Hepatocyte (in vitro differentiated cells): ENCODE results near the gene SLC22A13. TPM values are rescaled to one million over a fixed set of nuclear protein-coding genes. Genes with fewer than 3 reads are reported as not detected.

Experiments used
- DNase-seq: peaks from one replicate; pipeline ENCODE4 v3.0.0-alpha.2; 2016; ENCODE audit warnings: low spot score
- H2AFZ ChIP-seq: fragments of 200-600 bp; sonication (generic); 2 replicates; pipeline ENCODE4 v1.6.0; 2016; ENCODE audit warnings: antibody characterized with exemption, mild to moderate bottlenecking
- H3K27ac ChIP-seq: fragments of 200-600 bp; sonication (generic); 2 replicates; pipeline ENCODE4 v1.5.1; 2016; ENCODE audit warnings: mild to moderate bottlenecking
- H3K27me3 ChIP-seq: fragments of 200-600 bp; sonication (generic); 2 replicates; pipeline ENCODE4 v1.6.1; 2016
- H3K36me3 ChIP-seq: fragments of 200-600 bp; sonication (generic); replicated peaks from 2 replicates; pipeline ENCODE4 v1.5.1; 2016; ENCODE audit warnings: low read depth; ENCODE audit not compliant: insufficient read depth
- H3K4me1 ChIP-seq: fragments of 200-600 bp; sonication (generic); 2 replicates; pipeline ENCODE4 v1.5.1; 2016; ENCODE audit warnings: mild to moderate bottlenecking, moderate library complexity; ENCODE audit not compliant: insufficient read depth
- H3K4me2 ChIP-seq: fragments of 200-600 bp; sonication (generic); 2 replicates; pipeline ENCODE4 v1.6.0; 2016
- H3K4me3 ChIP-seq: fragments of 200-600 bp; sonication (generic); 2 replicates; pipeline ENCODE4 v1.5.1; 2016; ENCODE audit warnings: mild to moderate bottlenecking
- H3K79me2 ChIP-seq: fragments of 200-600 bp; sonication (generic); 2 replicates; pipeline ENCODE4 v1.6.0; 2017; ENCODE audit warnings: mild to moderate bottlenecking
- H3K9me2 ChIP-seq: fragments of 200-600 bp; sonication (generic); replicated peaks from 2 replicates; pipeline ENCODE4 v1.6.0; 2017; ENCODE audit warnings: mild to moderate bottlenecking; ENCODE audit not compliant: insufficient read depth
- H3K9me3 ChIP-seq: fragments of 200-600 bp; sonication (generic); 2 replicates; pipeline ENCODE4 v1.5.1; 2016; ENCODE audit warnings: low read depth, mild to moderate bottlenecking
- H4K20me1 ChIP-seq: fragments of 200-600 bp; sonication (generic); 2 replicates; pipeline ENCODE4 v1.6.0; 2016; ENCODE audit warnings: mild to moderate bottlenecking; ENCODE audit not compliant: insufficient read depth, poor library complexity, severe bottlenecking
- CTCF ChIP-seq: fragments of 200-600 bp; sonication (generic); IDR thresholded peaks from 2 replicates; pipeline ENCODE4 v1.5.1; 2016; ENCODE audit warnings: antibody characterized with exemption, mild to moderate bottlenecking; ENCODE audit not compliant: poor library complexity
- EZH2 ChIP-seq: fragments of 200-600 bp; sonication (generic); IDR thresholded peaks from 2 replicates; pipeline ENCODE4 v1.6.1; 2016; ENCODE audit warnings: antibody characterized with exemption, mild to moderate bottlenecking, borderline replicate concordance
- EZH2phosphoT487 ChIP-seq: fragments of 200-600 bp; sonication (generic); IDR thresholded peaks from one replicate; pipeline ENCODE4 v1.6.1; 2018; ENCODE audit warnings: antibody characterized with exemption, mild to moderate bottlenecking, low read depth, moderate library complexity; ENCODE audit not compliant: unreplicated experiment, severe bottlenecking
- WGBS: methylation state at CpG from one replicate; pipeline ENCODE4 v1.1.6; 2016; ENCODE audit warnings: low lambda C conversion rate; ENCODE audit errors: missing lambda C conversion rate; 5-methylcytosine and 5-hydroxymethylcytosine counted together
- polyA plus RNA-seq: library from polyadenylated mRNA; unstranded; fragments of >200 nt; fragmentation: Nextera tagmentation; extraction: Ambion mirVana; gene quantifications from 2 replicates; pipeline ENCODE4 v1.2.1, GENCODE V29; 2016
- total RNA-seq: library from RNA; depleted of rRNA; stranded (reverse); fragments of >200 nt; gene quantifications from 2 replicates; pipeline ENCODE4 v1.2.3, GENCODE V29; 2014

The SLC22A13 gene
- total and polyA plus RNA-seq, 2 experiments from 2014 or later, result 0.77 TPM; not detected in 1

DNA sequence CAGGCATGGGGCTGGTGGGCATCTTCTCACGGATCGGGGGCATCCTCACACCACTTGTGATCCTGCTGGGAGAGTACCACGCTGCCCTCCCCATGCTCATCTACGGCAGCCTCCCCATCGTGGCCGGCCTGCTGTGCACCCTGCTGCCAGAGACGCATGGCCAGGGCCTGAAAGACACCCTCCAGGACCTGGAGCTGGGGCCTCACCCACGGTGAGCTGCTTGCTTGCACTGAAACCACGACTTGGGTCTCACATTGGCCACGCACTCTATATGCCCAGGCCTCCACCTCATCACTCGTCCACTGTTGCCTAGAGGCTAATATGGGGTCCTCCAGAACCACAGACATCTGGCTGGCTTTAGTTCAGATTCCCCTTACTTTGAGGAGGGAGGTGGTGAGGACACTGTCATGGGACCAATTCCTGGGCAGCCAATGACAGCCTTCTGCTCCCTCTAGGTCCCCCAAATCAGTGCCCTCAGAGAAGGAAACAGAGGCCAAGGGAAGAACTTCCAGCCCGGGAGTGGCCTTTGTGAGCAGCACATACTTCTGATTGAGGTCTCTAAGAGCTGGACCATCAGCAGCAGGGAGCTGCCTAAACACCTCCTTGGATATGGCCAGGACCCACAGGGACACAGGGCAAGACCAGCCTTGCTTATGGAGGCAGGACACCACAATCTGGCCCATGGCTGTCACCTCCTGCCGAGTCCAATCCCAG is 11.5 kb downstream of the SLC22A13 start:
- H3K4me3 ChIP-seq, result no peak overlapping the region
- H2AFZ ChIP-seq, result no peak overlapping the region
- H3K79me2 ChIP-seq, result no peaks in the 10 kb centered on the region
- H3K4me2 ChIP-seq, result no peak overlapping the region
- 98% methylated on average over 13 of the region's 13 CpGs for WGBS
- no peaks in the 10 kb centered on the region for H3K9me3 ChIP-seq
- no peaks in the 10 kb centered on the region for H3K27me3 ChIP-seq
- H3K9me2 ChIP-seq, result no peaks in the 10 kb centered on the region
- H3K36me3 ChIP-seq, result no peaks in the 10 kb centered on the region
- TF ChIP-seq CTCF (no peak), EZH2 (no peak), EZH2phosphoT487 (no peak)
- no peak for DNase-seq
- H4K20me1 ChIP-seq, result no peaks in the 10 kb centered on the region
- H3K4me1 ChIP-seq, result no peaks in the 10 kb centered on the region
- H3K27ac ChIP-seq, result no peak overlapping the region

DNA sequence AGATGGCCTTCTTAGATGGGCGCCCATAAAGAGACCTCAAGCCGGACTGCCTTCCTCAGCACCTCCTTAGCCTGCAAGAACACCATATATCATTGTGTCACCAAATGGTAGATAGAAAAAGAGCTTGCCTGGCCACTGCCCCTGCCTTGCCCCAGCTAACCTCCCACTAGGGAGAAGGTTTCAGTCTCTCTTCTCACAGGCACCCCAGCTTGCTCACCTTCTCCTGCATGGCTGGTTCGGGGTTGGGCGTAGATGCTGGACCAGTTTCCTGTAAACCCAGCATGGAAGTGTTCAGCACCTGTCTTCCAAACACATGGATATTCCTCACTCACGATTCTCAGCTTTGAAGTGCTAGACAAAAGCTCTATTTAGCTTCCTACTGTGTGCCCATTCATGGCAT is 13.2 kb downstream of the SLC22A13 start:
- Histone ChIP-seq H2AFZ (no peak overlapping the region), H3K9me3 (no peaks in the 10 kb centered on the region), H3K9me2 (no peaks in the 10 kb centered on the region), H3K4me2 (no peak overlapping the region), H3K27ac (no peak overlapping the region), H3K4me1 (no peaks in the 10 kb centered on the region), H3K79me2 (no peaks in the 10 kb centered on the region), H3K4me3 (no peak overlapping the region), H3K36me3 (no peaks in the 10 kb centered on the region), H4K20me1 (no peaks in the 10 kb centered on the region), H3K27me3 (no peaks in the 10 kb centered on the region)
- no peak for TF ChIP-seq EZH2phosphoT487
- no peak for TF ChIP-seq EZH2
- TF ChIP-seq CTCF, result no peak
- 95% methylated on average over 5 of the region's 5 CpGs for WGBS
- DNase-seq, result no peak

- TF ChIP-seq EZH2, result no peak
- TF ChIP-seq CTCF, result no peak
- no peak for TF ChIP-seq EZH2phosphoT487
- Histone ChIP-seq H3K4me1 (no peaks in the 10 kb centered on the region), H3K4me2 (no peak within 1 kb of the TSS), H3K27me3 (no peaks in the 10 kb centered on the region), H3K4me3 (no peak within 1 kb of the TSS), H3K9me2 (no peaks in the 10 kb centered on the region), H3K9me3 (no peaks in the 10 kb centered on the region), H3K79me2 (no peaks in the 10 kb centered on the region), H2AFZ (no peak within 1 kb of the TSS), H4K20me1 (no peaks in the 10 kb centered on the region), H3K27ac (no peak within 1 kb of the TSS), H3K36me3 (no peaks in the 10 kb centered on the region)
- DNase-seq, result no peak
- 91% methylated on average over 14 of the region's 14 CpGs for WGBS
Measured at GRCh38 chr3:38281895-38282686, 16.5 kb downstream of the SLC22A13 start, which contains the start of gene SLC22A14. Gene SLC22A14, plus strand, starts transcription at chr3:38282294. Its CDS starts 23,733 bp downstream, at chr3:38306027.
